Vagina (tissue), 2 donors: ENCODE results near the gene PRMT7. TPM values are rescaled to one million over a fixed set of nuclear protein-coding genes. Genes with fewer than 3 reads are reported as not detected.

Source experiments
- DNase-seq, 2 donors: peaks; one replicate each; pipeline ENCODE4 v3.0.0-alpha.2; 2017; ENCODE audit errors: extremely low spot score in 2 of 2
- H3K27ac ChIP-seq: fragments of 200-600 bp; sonication (generic); one replicate; pipeline ENCODE4 v1.5.1; 2019
- H3K27me3 ChIP-seq: fragments of 200-600 bp; sonication (generic); one replicate; pipeline ENCODE4 v1.5.1; 2019
- H3K36me3 ChIP-seq, 2 donors: fragments of 200-600 bp; sonication (generic); one replicate each; pipeline ENCODE4 v1.5.1; 2017 to 2019
- H3K4me1 ChIP-seq: fragments of 200-600 bp; sonication (generic); one replicate; pipeline ENCODE4 v1.5.1; 2019
- H3K4me3 ChIP-seq, 2 donors: fragments of 200-600 bp; sonication (generic); 1 replicate in 1 of 2; 2 replicates in 1 of 2; pipeline ENCODE4 v1.5.1; 2016 to 2019
- H3K9me3 ChIP-seq: fragments of 200-600 bp; sonication (generic); one replicate; pipeline ENCODE4 v1.5.1; 2019
- POLR2A ChIP-seq, 2 donors: fragments of 450-650 bp; IDR thresholded peaks; one replicate each; pipeline ENCODE4 v1.6.1; 2017; ENCODE audit warnings: antibody characterized with exemption in 2 of 2, mild to moderate bottlenecking in 2 of 2, moderate library complexity in 2 of 2
- POLR2AphosphoS5 ChIP-seq, 2 donors: sonication (generic); formaldehyde crosslinking; IDR thresholded peaks; one replicate each; pipeline ENCODE4 v1.9.0; 2017; ENCODE audit warnings: antibody characterized with exemption in 2 of 2, mild to moderate bottlenecking in 2 of 2, low read depth in 1 of 2; ENCODE audit not compliant: insufficient read depth in 1 of 2
- intact Hi-C: fragments of 100-400 bp; cut with DNase I; formaldehyde crosslinking; loops from one replicate; pipeline ENCODE4 v1.15.1; 2023
- total RNA-seq: library from RNA; depleted of rRNA; stranded (reverse); fragments of >200 nt; gene quantifications from one replicate; pipeline ENCODE4 v1.2.3, GENCODE V29; 2016
- TF ChIP-seq, protein P1 (sequence below), 3 experiments: fragments of 450-650 bp in 2 of 3; fragments of 200-600 bp in 1 of 3; sonication (generic) in 1 of 3; IDR thresholded peaks; one replicate each; pipeline ENCODE4 v1.5.1; 2017 to 2019; ENCODE audit warnings: antibody characterized with exemption in 3 of 3, mild to moderate bottlenecking in 2 of 3, moderate library complexity in 2 of 3

The PRMT7 gene
- total RNA-seq, 1 donor from 2014 or later: 47.9 TPM

DNA sequence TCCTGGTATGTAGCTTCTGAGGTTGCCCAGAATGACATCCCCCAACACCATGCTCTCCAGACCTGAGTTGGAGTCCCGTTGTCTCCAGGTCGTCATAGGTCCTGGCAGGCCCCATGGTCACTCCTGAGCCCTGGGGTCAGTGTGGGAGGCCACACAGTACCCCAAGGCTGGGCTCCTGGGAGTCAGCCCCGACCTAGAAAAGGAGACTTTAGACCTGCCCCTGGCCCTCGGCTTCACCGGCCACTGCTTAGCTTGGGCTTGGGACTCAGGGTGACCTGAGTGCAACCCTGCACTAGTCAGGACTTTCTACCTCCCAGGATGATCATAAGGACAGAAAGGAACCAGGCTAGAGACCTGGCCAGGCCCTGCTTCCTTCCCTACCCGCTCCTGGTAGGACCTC, 65.8 kb downstream of the PRMT7 start:
- intact Hi-C loops: no loop called here
- no peak for DNase-seq
- TF ChIP-seq POLR2A (IDR thresholded peaks at IDR 0.05): no peak
- TF ChIP-seq, protein P1, sequence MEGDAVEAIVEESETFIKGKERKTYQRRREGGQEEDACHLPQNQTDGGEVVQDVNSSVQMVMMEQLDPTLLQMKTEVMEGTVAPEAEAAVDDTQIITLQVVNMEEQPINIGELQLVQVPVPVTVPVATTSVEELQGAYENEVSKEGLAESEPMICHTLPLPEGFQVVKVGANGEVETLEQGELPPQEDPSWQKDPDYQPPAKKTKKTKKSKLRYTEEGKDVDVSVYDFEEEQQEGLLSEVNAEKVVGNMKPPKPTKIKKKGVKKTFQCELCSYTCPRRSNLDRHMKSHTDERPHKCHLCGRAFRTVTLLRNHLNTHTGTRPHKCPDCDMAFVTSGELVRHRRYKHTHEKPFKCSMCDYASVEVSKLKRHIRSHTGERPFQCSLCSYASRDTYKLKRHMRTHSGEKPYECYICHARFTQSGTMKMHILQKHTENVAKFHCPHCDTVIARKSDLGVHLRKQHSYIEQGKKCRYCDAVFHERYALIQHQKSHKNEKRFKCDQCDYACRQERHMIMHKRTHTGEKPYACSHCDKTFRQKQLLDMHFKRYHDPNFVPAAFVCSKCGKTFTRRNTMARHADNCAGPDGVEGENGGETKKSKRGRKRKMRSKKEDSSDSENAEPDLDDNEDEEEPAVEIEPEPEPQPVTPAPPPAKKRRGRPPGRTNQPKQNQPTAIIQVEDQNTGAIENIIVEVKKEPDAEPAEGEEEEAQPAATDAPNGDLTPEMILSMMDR (IDR thresholded peaks at IDR 0.05): no peak
- TF ChIP-seq POLR2AphosphoS5 (IDR thresholded peaks at IDR 0.05; ENCODE audit: insufficient read depth in 1 of 2, low read depth in 1 of 2): no peak
- H3K4me3 ChIP-seq: no peak overlapping the region
- H3K27ac ChIP-seq: no peak overlapping the region
- no peaks in the 10 kb centered on the region for H3K4me1 ChIP-seq
- H3K36me3 ChIP-seq: no peaks in the 10 kb centered on the region
- H3K27me3 ChIP-seq: no peaks in the 10 kb centered on the region
- no peaks in the 10 kb centered on the region for H3K9me3 ChIP-seq

DNA sequence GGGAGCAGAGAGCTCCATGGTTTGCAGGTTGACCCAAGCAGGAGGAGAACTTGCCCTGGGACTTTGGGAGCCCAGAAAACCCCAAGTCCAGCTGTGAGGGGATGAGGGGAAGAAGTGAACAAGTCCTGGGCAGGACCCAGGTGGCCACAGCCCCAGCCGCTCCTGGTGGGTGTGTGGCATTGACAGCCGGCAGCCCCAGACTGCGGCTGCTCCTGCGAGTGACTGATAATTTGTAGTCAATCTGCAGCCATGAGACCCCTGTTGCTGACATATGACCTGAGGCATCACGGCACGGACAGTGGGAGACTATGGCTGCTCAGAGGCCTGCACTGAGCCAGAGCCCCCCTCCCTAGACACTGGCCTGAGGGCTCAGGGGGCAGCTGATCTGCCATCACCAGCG, 66.4 kb downstream of the PRMT7 start:
- DNase-seq: no peak
- no peak overlapping the region for H3K27ac ChIP-seq

DNA sequence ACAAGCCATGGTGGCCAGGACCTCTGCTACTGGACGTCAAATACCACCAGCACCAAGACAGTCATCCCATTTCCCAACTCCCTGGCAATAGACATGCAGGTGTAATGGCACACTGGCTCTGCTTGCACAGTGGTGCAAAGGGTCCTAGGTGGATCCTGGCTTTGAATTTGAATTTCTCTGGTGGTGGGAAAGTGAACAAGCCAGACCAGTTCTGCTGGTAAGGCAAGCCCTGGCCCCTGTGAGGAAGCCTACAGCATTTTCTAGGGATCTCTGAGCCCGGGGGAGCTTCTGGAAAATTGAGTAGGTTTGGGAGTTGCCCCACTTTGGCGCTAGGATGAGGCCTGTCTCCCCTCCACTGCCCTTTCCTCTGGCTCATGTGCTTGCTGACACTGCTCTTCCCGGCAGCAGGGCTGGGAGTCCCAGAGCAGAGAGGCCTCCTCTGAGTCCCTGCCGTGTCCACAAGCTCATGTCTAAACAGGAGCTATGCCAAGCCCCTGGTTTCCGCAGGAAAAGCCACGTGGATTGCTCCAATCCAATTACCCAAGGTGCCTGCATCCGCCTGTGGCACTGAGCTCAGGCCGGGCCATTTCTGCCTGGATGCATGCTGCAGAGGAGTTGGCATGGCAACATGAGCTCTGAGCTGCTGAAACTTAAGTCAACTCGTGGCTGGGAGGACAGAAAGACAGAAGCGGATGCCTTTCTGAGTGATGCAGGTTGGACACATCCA, 67.0 kb downstream of the PRMT7 start:
- no peaks in the 10 kb centered on the region for H3K4me1 ChIP-seq

More for the DNA sequence above, 66.4 kb downstream of the PRMT7 start:
- H3K36me3 ChIP-seq: no peaks in the 10 kb centered on the region
- H3K9me3 ChIP-seq: no peaks in the 10 kb centered on the region
- intact Hi-C loops: no loop called here
- TF ChIP-seq POLR2A (IDR thresholded peaks at IDR 0.05) (no peak), POLR2AphosphoS5 (IDR thresholded peaks at IDR 0.05; ENCODE audit: insufficient read depth in 1 of 2, low read depth in 1 of 2) (no peak)
- TF ChIP-seq, protein P1 (IDR thresholded peaks at IDR 0.05): no peak
- H3K27me3 ChIP-seq: no peaks in the 10 kb centered on the region
- no peaks in the 10 kb centered on the region for H3K4me1 ChIP-seq
- H3K4me3 ChIP-seq: no peak overlapping the region

DNA sequence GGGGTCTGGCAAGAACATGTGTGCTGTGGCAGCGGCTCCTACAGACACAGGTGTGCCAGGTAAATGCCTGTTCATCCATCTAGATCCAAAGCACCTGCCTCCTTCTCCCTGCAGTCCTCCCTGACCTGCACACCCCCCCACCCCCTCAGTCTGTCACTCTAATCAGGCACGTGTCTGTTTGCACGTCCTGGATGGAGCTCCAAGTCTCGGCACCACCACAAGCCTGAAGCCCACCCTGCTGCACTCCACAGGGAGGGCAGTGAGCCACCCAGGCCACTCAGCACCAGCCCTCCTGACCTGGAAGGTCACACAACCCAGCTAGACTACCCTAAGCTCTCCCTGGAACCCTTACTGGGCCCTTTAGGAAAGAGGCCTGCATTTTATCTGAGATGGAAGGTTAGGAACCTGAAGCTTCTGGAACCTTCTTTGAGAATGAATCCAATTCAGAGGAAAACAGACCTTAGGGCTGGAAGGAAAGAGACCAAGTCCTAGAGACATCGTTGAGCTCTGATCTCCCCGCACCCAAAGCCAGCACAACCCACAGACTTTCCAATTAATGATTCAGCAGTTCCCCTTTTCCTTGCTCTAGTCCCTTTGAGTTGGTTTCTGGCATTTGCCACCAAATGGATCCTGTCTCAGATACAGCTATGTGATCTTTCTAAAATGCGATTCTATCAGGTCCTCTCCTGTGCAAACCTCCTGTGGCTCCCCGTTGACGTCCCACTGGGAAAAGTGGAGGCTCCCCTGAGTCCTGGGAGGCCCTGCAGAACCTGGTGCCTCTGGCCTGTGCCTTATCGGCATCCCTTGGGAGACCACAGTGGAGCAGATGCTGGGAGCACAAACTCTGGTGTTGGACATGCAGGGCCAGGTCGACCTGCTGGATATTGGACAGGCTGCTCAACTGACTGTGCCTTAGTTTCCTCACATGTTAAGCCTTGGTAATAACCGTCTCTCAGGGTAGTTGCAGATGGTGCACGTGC, 67.9 kb downstream of the PRMT7 start:
- Histone ChIP-seq H3K4me3 (no peak overlapping the region), H3K4me1 (no peaks in the 10 kb centered on the region), H3K9me3 (no peaks in the 10 kb centered on the region), H3K27me3 (no peaks in the 10 kb centered on the region), H3K27ac (no peak overlapping the region), H3K36me3 (no peaks in the 10 kb centered on the region)
- TF ChIP-seq POLR2AphosphoS5 (IDR thresholded peaks at IDR 0.05; ENCODE audit: insufficient read depth in 1 of 2, low read depth in 1 of 2): no peak
- DNase-seq: no peak
- intact Hi-C loops: no loop called here

More for the DNA sequence above, 67.0 kb downstream of the PRMT7 start:
- H3K27ac ChIP-seq: no peak overlapping the region
- no peak overlapping the region for H3K4me3 ChIP-seq
- no peaks in the 10 kb centered on the region for H3K9me3 ChIP-seq
- no peak for DNase-seq
- TF ChIP-seq, protein P1 (IDR thresholded peaks at IDR 0.05): no peak
- TF ChIP-seq POLR2A (IDR thresholded peaks at IDR 0.05): no peak
- TF ChIP-seq POLR2AphosphoS5 (IDR thresholded peaks at IDR 0.05; ENCODE audit: insufficient read depth in 1 of 2, low read depth in 1 of 2): no peak
- H3K27me3 ChIP-seq: no peaks in the 10 kb centered on the region
- intact Hi-C loops: no loop called here
- H3K36me3 ChIP-seq: no peaks in the 10 kb centered on the region

DNA sequence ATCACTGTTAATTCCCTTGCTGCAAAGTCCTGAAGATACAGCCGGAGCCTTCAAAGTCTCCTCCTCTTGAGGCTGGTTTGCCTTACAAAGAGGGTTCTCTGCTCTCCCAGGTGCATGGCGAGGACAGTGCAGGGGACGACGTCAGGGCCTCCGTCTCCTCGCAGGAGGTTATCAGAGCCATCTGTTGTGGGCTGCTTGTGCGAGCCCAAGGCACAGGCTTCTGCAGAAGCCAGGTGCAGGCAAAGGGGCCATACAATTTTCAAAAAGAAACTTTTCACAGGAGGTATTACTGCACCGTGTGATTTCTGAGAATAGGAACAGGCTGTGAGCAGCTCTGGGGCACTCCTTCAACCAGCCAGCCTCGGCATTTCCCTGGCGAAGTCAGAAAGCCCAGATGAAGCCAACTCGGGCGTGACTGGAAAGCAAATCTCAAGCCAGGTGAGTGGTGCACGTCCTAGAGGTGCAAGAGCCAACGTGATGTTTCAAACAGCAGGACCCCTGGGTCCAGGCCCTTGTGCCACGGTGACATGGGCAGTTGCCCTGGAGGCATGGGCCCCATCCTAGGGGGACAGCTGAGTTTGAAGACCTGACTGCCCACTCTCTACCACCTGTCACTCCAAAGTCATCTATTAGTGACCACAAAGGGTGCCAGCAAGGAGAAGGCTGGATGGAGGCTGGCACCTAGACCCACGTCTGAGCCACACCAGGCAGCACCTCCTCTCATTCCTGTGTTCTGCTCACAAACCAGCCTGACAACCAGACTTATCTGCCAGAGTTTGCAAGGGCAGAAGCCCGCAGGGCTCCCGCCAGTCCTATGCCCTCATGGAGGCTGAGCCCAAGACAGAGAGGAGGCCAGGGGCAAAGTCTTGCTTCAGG, 68.9 kb downstream of the PRMT7 start:
- intact Hi-C loops: no loop called here

More for the DNA sequence above, 68.9 kb downstream of the PRMT7 start:
- no peaks in the 10 kb centered on the region for H3K9me3 ChIP-seq
- TF ChIP-seq POLR2A (IDR thresholded peaks at IDR 0.05): no peak
- H3K4me3 ChIP-seq: no peak overlapping the region
- H3K4me1 ChIP-seq: no peaks in the 10 kb centered on the region
- no peaks in the 10 kb centered on the region for H3K27me3 ChIP-seq
- DNase-seq: no peak
- H3K36me3 ChIP-seq: no peaks in the 10 kb centered on the region
- H3K27ac ChIP-seq: no peak overlapping the region
